Suprapubic skin (tissue), 4 donors: ENCODE measurements around the gene AAR2. TPM values are rescaled to one million over a fixed set of nuclear protein-coding genes. Genes with fewer than 3 reads are reported as not detected.

Experiments
- DNase-seq, 2 donors: peaks; one replicate each; pipeline ENCODE4 v3.0.0-alpha.2; 2019; ENCODE audit warnings: low spot score in 2 of 2
- H3K27ac ChIP-seq: fragments of 200-600 bp; sonication (generic); one replicate; pipeline ENCODE4 v1.5.1; 2019
- H3K27me3 ChIP-seq: fragments of 200-600 bp; sonication (generic); one replicate; pipeline ENCODE4 v1.5.1; 2019
- H3K36me3 ChIP-seq: fragments of 200-600 bp; sonication (generic); one replicate; pipeline ENCODE4 v1.5.1; 2019
- H3K4me1 ChIP-seq: fragments of 200-600 bp; sonication (generic); one replicate; pipeline ENCODE4 v1.5.1; 2019
- H3K4me3 ChIP-seq: fragments of 200-600 bp; sonication (generic); one replicate; pipeline ENCODE4 v1.5.1; 2019; ENCODE audit warnings: mild to moderate bottlenecking
- H3K9me3 ChIP-seq: fragments of 200-600 bp; sonication (generic); one replicate; pipeline ENCODE4 v1.5.1; 2019
- CTCF ChIP-seq, 2 donors: fragments of 200-600 bp in 1 of 2; fragments of 450-650 bp in 1 of 2; sonication (generic) in 1 of 2; IDR thresholded peaks; one replicate each; pipeline ENCODE4 v1.5.1; 2016 to 2019; ENCODE audit warnings: antibody characterized with exemption in 2 of 2, mild to moderate bottlenecking in 1 of 2, moderate library complexity in 1 of 2
- EP300 ChIP-seq: sonication (generic); formaldehyde crosslinking; IDR thresholded peaks from one replicate; pipeline ENCODE4 v1.6.1; 2017; ENCODE audit warnings: antibody characterized with exemption
- POLR2A ChIP-seq, 2 donors: fragments of 450-650 bp; IDR thresholded peaks; one replicate each; pipeline ENCODE4 v1.6.1; 2017; ENCODE audit warnings: antibody characterized with exemption in 2 of 2, mild to moderate bottlenecking in 2 of 2, moderate library complexity in 2 of 2
- POLR2AphosphoS5 ChIP-seq, 3 donors: sonication (generic); formaldehyde crosslinking; IDR thresholded peaks; one replicate each; pipeline ENCODE4 v1.6.1; 2017; ENCODE audit warnings: antibody characterized with exemption in 3 of 3
- WGBS: methylation state at CpG from one replicate; pipeline ENCODE4 v1.1.5; 2018; 5-methylcytosine and 5-hydroxymethylcytosine counted together
- total RNA-seq, 4 donors: library from RNA; depleted of rRNA; stranded (reverse); fragments of >200 nt; gene quantifications; one replicate each; pipeline ENCODE4 v1.1.0, GENCODE V29; 2016

The AAR2 gene
- total RNA-seq, 4 donors from 2014 or later = 34.4 to 54.6 (median 43.8) TPM

DNA sequence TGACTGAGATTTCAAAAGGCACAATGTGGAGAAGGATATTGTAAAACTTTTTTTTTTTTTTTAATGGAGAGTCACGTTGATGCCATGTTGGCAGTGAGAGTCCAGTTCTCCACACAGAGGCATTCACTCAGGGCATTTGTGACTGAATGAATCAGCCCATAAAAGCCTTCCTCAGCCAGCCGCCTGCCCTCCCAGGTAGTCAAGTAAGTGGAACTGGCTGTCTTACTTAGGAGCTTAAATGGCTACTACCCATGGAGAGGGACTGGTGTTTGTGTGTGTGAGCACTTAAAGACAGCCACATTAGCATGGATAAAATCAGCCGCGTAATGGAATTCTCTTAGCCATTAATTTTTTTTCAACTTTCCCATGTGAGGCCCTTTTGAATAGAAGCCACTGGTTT is 12.6 kb downstream of the AAR2 start:
- no peak for TF ChIP-seq POLR2AphosphoS5 (IDR thresholded peaks at IDR 0.05)
- TF ChIP-seq EP300 = no peak
- no peak for TF ChIP-seq CTCF (IDR thresholded peaks at IDR 0.05)
- TF ChIP-seq POLR2A (IDR thresholded peaks at IDR 0.05) = no peak
- no peak overlapping the region for H3K27ac ChIP-seq
- no peaks in the 10 kb centered on the region for H3K9me3 ChIP-seq
- H3K27me3 ChIP-seq = no peaks in the 10 kb centered on the region
- H3K4me1 ChIP-seq = no peaks in the 10 kb centered on the region
- DNase-seq = no peak
- 74% methylated on average over 4 of the region's 4 CpGs for WGBS
- peaks cover 80% of the 10 kb centered on the region for H3K36me3 ChIP-seq
- H3K4me3 ChIP-seq = no peak overlapping the region

DNA sequence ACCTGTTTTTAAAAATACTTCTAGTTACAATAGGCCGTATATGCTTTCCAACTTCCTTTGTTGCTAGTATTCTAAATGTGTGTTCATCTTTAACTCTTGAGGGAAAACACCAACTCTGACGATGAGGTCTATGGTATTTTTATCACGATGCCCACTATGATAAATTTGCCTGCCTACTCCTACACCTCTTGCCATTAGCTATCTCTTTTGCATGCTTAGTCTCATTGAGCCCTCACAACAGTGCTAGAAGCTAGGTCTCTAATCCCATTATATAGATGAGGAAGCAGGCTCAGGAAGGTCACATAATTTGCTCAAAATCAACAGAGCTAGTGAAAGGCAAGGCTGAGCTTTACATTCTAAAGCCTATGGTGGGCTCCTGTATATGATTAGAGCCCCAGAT is 13.2 kb downstream of the AAR2 start:
- Histone ChIP-seq H3K27me3 (no peaks in the 10 kb centered on the region), H3K9me3 (no peaks in the 10 kb centered on the region), H3K27ac (no peak overlapping the region), H3K36me3 (peaks cover 77% of the 10 kb centered on the region), H3K4me3 (no peak overlapping the region), H3K4me1 (no peaks in the 10 kb centered on the region)
- WGBS = 71% methylated on average over 3 of the region's 3 CpGs
- DNase-seq = no peak
- TF ChIP-seq CTCF (IDR thresholded peaks at IDR 0.05) = no peak
- TF ChIP-seq EP300 = no peak
- TF ChIP-seq POLR2AphosphoS5 (IDR thresholded peaks at IDR 0.05) = no peak
- no peak for TF ChIP-seq POLR2A (IDR thresholded peaks at IDR 0.05)

- H3K4me1 ChIP-seq = no peaks in the 10 kb centered on the region
- no peak overlapping the region for H3K4me3 ChIP-seq
- H3K9me3 ChIP-seq = no peaks in the 10 kb centered on the region
- H3K36me3 ChIP-seq = peaks cover 73% of the 10 kb centered on the region
- H3K27me3 ChIP-seq = no peaks in the 10 kb centered on the region
- DNase-seq = no peak
- WGBS = 70% methylated on average over 5 of the region's 5 CpGs
- H3K27ac ChIP-seq = no peak overlapping the region
- no peak for TF ChIP-seq EP300
- TF ChIP-seq POLR2AphosphoS5 (IDR thresholded peaks at IDR 0.05) = no peak
- TF ChIP-seq POLR2A (IDR thresholded peaks at IDR 0.05) = no peak
- TF ChIP-seq CTCF (IDR thresholded peaks at IDR 0.05) = no peak
These were observed 15.1 kb downstream of the AAR2 start for GRCh38 chr20:36251426-36251825.

DNA sequence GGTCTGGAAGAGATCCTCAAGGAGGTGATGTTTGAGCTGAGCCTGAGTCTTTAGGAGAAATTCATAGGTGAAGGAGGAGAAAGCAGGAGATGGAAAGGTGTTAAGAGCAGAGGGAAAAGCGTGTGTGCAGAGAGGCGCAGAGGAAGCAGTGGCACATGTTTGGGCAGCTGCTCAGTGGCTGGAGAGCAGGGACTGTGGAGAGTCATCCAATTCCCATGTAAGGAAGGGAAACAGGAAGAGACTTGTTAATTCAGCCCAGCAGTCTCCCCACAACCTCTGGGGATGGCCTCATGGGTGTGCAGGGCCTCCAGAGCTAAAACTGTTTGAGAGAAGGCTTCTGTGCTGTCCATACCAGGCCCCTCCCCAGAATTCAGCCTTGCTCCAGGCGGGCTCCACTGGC is 16.2 kb downstream of the AAR2 start:
- no peak for DNase-seq
- Histone ChIP-seq H3K27me3 (no peaks in the 10 kb centered on the region), H3K36me3 (peaks cover 70% of the 10 kb centered on the region), H3K9me3 (no peaks in the 10 kb centered on the region), H3K4me3 (no peak overlapping the region), H3K27ac (no peak overlapping the region), H3K4me1 (no peaks in the 10 kb centered on the region)
- WGBS = 98% methylated on average over 3 of the region's 3 CpGs
- TF ChIP-seq POLR2AphosphoS5 (IDR thresholded peaks at IDR 0.05) = no peak
- TF ChIP-seq EP300 = no peak
- TF ChIP-seq POLR2A (IDR thresholded peaks at IDR 0.05) = no peak
- TF ChIP-seq CTCF (IDR thresholded peaks at IDR 0.05) = no peak

DNA sequence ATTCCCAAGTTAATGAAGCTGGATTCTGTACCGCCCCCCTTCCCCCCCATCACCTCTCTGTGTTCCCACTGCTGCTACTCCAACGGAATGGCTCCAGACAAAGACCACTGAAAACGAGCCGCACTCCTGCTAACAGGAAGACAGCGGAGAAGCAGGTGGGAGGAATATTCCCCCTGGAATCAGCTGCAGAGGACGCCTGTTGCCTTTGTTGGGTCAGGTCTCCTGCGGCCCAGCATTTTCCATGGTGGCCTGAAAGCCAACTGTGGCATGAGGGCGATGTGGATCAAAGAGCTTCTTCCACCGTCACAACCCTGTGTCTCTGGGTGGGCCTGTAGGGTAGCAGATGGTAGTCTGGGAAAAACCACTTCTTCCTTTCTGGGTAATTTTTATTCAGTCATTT is 16.8 kb downstream of the AAR2 start:
- 92% methylated on average over 9 of the region's 9 CpGs for WGBS
- H3K4me3 ChIP-seq = no peak overlapping the region
- no peaks in the 10 kb centered on the region for H3K9me3 ChIP-seq
- H3K36me3 ChIP-seq = peaks cover 65% of the 10 kb centered on the region
- DNase-seq = no peak
- no peaks in the 10 kb centered on the region for H3K27me3 ChIP-seq
- H3K4me1 ChIP-seq = no peaks in the 10 kb centered on the region
- TF ChIP-seq POLR2A (IDR thresholded peaks at IDR 0.05) = no peak
- TF ChIP-seq POLR2AphosphoS5 (IDR thresholded peaks at IDR 0.05) = no peak
- no peak overlapping the region for H3K27ac ChIP-seq

GRCh38 chr20:36254076-36254475 is 17.8 kb downstream of the AAR2 start:
- TF ChIP-seq POLR2A (IDR thresholded peaks at IDR 0.05) = no peak
- TF ChIP-seq CTCF (IDR thresholded peaks at IDR 0.05) = no peak
- TF ChIP-seq POLR2AphosphoS5 (IDR thresholded peaks at IDR 0.05) = no peak
- no peak for TF ChIP-seq EP300
- Histone ChIP-seq H3K27me3 (no peaks in the 10 kb centered on the region), H3K4me1 (no peaks in the 10 kb centered on the region), H3K4me3 (no peak overlapping the region), H3K9me3 (no peaks in the 10 kb centered on the region), H3K27ac (no peak overlapping the region), H3K36me3 (peaks cover 56% of the 10 kb centered on the region)
- WGBS = 71% methylated on average over 2 of the region's 2 CpGs
- DNase-seq = peak in 1 of 2 donors; percentile 9
